ENCODE results near the gene KDM4B.

Gene KDM4B

GRCh38 chr19:5117421-5117820 is 148.5 kb downstream of the KDM4B start:
- no peak for DNase-seq (ENCODE audit: extremely low read depth, low read depth)
- TF ChIP-seq CTCF (IDR thresholded peaks at IDR 0.05; ENCODE audit: low read depth, low read length), result no peak

GRCh38 chr19:5118026-5118425 is 149.1 kb downstream of the KDM4B start:
- TF ChIP-seq CTCF (IDR thresholded peaks at IDR 0.05; ENCODE audit: low read depth, low read length), result no peak

GRCh38 chr19:5119297-5119998 is 150.5 kb downstream of the KDM4B start:
- TF ChIP-seq CTCF (IDR thresholded peaks at IDR 0.05; ENCODE audit: low read depth, low read length), result no peak
- no peak for DNase-seq (ENCODE audit: extremely low read depth, low read depth)

More at GRCh38 chr19:5118026-5118425, 149.1 kb downstream of the KDM4B start:
- DNase-seq (ENCODE audit: extremely low read depth, low read depth), result no peak

- TF ChIP-seq CTCF (IDR thresholded peaks at IDR 0.05; ENCODE audit: low read depth, low read length), result no peak
- DNase-seq (ENCODE audit: extremely low read depth, low read depth), result no peak
Observed at GRCh38 chr19:5120321-5120720, 151.4 kb downstream of the KDM4B start.

- TF ChIP-seq CTCF (IDR thresholded peaks at IDR 0.05; ENCODE audit: low read depth, low read length), result no peak
Observed at GRCh38 chr19:5120833-5121232, 151.9 kb downstream of the KDM4B start.

GRCh38 chr19:5121266-5122120 is 152.6 kb downstream of the KDM4B start:
- no peak for TF ChIP-seq CTCF (IDR thresholded peaks at IDR 0.05; ENCODE audit: low read depth, low read length)
- no peak for DNase-seq (ENCODE audit: extremely low read depth, low read depth)

More at GRCh38 chr19:5120833-5121232, 151.9 kb downstream of the KDM4B start:
- DNase-seq (ENCODE audit: extremely low read depth, low read depth), result no peak

- no peak for TF ChIP-seq CTCF (IDR thresholded peaks at IDR 0.05; ENCODE audit: low read depth, low read length)
- no peak for DNase-seq (ENCODE audit: extremely low read depth, low read depth)
Observed at GRCh38 chr19:5122121-5122400, 153.1 kb downstream of the KDM4B start.

Data from AG09319 (cell line).